ENCODE data around the gene NARF. TPM values are rescaled to one million over a fixed set of nuclear protein-coding genes. Genes with fewer than 3 reads are reported as not detected.

NARF gene
- total RNA-seq, 4 donors from 2014 or later, result 44.1 to 133 (median 61.1) TPM

DNA sequence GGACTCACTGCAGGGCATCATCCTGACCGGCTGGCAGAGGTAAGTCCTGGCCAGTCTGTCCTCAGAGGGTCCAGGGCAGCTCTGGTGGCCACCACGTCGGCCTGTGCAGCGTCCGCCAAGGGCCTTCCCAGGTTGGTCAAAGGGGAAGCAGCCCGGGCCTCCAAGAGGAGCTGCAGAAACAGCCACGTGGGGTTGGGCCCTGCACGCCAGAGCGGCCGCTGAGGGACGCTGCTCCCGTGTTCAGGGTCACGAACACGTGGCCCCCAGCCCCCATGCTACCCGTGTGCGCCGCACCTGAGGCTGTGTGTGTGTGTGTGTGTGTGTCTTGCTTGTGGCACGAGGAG lies 21.2 kb upstream of the NARF start:
- intact Hi-C loops (cut with DNase I; ENCODE audit: low total_unique reads), result no loop called here
- Histone ChIP-seq H3K27me3 (no peaks in the 10 kb centered on the region), H3K27ac (no peak overlapping the region), H3K9me3 (no peaks in the 10 kb centered on the region), H3K4me1 (peaks cover 0 to 3% (median 1%) of the 10 kb centered on the region in 4 donors), H3K36me3 (no peaks in the 10 kb centered on the region), H3K4me3 (no peak overlapping the region)
- no peak for DNase-seq
- in situ Hi-C loops (cut with MboI; ENCODE audit: low pct_ligation_motif_present in 1 of 4, low pct_unique_long_range_greater_than_20kb in 1 of 4, low sequenced_read_pairs in 3 of 4), result no loop called here
- WGBS, 2 donors (ENCODE audit: low coverage in 1 of 2), result 98% methylated on average over 12 of the region's 18 CpGs; no CpG with 5 or more reads in 1 of the 2 donors
- TF ChIP-seq EP300 (IDR thresholded peaks at IDR 0.05; ENCODE audit: low read depth) (no peak), POLR2AphosphoS5 (IDR thresholded peaks at IDR 0.05) (no peak)
- TF ChIP-seq, protein P1, sequence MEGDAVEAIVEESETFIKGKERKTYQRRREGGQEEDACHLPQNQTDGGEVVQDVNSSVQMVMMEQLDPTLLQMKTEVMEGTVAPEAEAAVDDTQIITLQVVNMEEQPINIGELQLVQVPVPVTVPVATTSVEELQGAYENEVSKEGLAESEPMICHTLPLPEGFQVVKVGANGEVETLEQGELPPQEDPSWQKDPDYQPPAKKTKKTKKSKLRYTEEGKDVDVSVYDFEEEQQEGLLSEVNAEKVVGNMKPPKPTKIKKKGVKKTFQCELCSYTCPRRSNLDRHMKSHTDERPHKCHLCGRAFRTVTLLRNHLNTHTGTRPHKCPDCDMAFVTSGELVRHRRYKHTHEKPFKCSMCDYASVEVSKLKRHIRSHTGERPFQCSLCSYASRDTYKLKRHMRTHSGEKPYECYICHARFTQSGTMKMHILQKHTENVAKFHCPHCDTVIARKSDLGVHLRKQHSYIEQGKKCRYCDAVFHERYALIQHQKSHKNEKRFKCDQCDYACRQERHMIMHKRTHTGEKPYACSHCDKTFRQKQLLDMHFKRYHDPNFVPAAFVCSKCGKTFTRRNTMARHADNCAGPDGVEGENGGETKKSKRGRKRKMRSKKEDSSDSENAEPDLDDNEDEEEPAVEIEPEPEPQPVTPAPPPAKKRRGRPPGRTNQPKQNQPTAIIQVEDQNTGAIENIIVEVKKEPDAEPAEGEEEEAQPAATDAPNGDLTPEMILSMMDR (IDR thresholded peaks at IDR 0.05), result no peak

DNA sequence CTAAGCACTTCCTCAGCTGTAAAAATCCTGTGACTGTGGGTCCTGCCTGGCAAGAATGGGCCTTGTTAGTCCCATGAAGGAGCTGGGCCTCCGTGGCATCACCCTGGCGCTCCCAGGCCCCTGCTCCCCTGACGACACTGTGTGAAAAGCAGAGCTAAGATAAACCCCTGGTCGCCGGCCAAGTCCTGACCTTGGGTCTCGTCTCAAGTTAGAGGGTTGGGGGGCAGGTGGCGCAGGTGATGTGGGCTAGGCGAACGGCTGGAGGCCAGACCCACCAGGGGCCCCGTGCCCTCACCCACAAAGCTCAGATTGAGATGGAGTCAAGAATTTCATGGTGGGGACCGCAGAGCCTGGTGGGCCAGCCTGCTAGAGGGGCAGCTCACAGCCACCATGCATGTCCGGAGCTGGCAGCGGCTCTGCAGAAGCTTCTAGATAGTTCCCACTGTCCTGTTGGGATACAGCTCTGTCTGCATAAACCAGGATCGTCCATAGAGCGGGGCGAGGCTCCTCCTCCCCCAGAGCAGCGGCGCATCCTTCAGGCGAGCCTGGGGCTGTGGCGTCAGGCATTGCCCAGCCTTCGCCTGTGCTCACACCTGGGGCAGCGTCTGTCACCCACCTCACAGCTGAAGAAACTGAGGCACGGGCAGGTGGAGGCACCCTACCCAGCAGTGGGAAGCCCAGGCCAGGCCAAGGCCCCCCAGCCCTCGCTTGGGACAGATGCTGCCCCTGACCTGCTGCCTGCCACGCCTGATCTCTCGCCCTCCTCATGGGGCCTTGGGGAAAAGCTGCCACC lies 19.9 kb upstream of the NARF start:
- H3K4me1 ChIP-seq, result peaks cover 0 to 3% (median 1%) of the 10 kb centered on the region in 4 donors
- no peaks in the 10 kb centered on the region for H3K36me3 ChIP-seq
- TF ChIP-seq, protein P1 (IDR thresholded peaks at IDR 0.05), result no peak
- TF ChIP-seq EP300 (IDR thresholded peaks at IDR 0.05; ENCODE audit: low read depth), result no peak
- TF ChIP-seq POLR2AphosphoS5 (IDR thresholded peaks at IDR 0.05), result no peak
- TF ChIP-seq POLR2A (IDR thresholded peaks at IDR 0.05), result no peak
- no peaks in the 10 kb centered on the region for H3K27me3 ChIP-seq
- in situ Hi-C loops (cut with MboI; ENCODE audit: low pct_ligation_motif_present in 1 of 4, low pct_unique_long_range_greater_than_20kb in 1 of 4, low sequenced_read_pairs in 3 of 4), result no loop called here
- no peak for DNase-seq
- H3K27ac ChIP-seq, result no peak overlapping the region
- intact Hi-C loops (cut with DNase I; ENCODE audit: low total_unique reads), result no loop called here
- H3K4me3 ChIP-seq, result no peak overlapping the region
- no peaks in the 10 kb centered on the region for H3K9me3 ChIP-seq
- 88% methylated on average over 25 of the region's 26 CpGs; no CpG with 5 or more reads in 1 of the 2 donors for WGBS, 2 donors (ENCODE audit: low coverage in 1 of 2)

DNA sequence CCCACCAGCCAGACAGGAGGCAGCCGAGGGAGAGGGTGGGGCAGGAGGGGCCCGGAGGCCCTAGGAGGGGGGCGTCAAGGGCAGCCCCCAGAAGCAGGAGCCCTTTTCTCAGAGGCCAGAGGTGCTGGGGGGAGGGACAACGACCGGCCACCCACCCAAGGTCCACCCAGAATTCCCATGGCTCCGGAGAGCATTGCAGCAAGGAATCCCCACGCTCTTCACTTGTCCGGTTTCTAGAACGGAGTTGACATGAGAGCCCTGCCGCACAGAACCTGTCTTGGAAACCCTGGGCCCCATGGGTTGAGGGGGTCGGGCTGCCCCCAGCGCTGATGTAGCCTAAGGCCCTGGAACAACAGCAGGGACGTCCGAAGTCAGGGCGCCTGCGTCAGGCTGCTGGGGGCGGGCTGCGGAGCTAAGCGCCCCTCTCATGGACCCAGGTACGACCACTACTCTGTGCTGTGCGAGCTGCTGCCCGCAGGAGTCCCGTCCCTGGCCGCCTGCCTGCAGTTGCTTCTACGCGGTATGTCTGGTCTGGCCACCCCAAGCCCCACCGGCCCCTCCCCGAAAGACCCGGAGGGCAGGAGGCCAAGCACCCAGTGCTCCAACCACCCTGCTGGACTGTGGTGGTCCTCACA lies 19.2 kb upstream of the NARF start:
- H3K27ac ChIP-seq, result no peak overlapping the region
- no peak for TF ChIP-seq EP300 (IDR thresholded peaks at IDR 0.05; ENCODE audit: low read depth)
- TF ChIP-seq, protein P1 (IDR thresholded peaks at IDR 0.05), result no peak
- TF ChIP-seq POLR2AphosphoS5 (IDR thresholded peaks at IDR 0.05), result no peak
- no peak for TF ChIP-seq POLR2A (IDR thresholded peaks at IDR 0.05)
- intact Hi-C loops (cut with DNase I; ENCODE audit: low total_unique reads) (no loop called here), in situ Hi-C loops (cut with MboI; ENCODE audit: low pct_ligation_motif_present in 1 of 4, low pct_unique_long_range_greater_than_20kb in 1 of 4, low sequenced_read_pairs in 3 of 4) (no loop called here)
- no peak overlapping the region for H3K4me3 ChIP-seq
- peaks cover 0 to 3% (median 1%) of the 10 kb centered on the region in 4 donors for H3K4me1 ChIP-seq
- 86% methylated on average over 27 of the region's 29 CpGs; no CpG with 5 or more reads in 1 of the 2 donors for WGBS, 2 donors (ENCODE audit: low coverage in 1 of 2)
- DNase-seq, result no peak
- no peaks in the 10 kb centered on the region for H3K9me3 ChIP-seq
- H3K36me3 ChIP-seq, result no peaks in the 10 kb centered on the region
- H3K27me3 ChIP-seq, result no peaks in the 10 kb centered on the region

DNA sequence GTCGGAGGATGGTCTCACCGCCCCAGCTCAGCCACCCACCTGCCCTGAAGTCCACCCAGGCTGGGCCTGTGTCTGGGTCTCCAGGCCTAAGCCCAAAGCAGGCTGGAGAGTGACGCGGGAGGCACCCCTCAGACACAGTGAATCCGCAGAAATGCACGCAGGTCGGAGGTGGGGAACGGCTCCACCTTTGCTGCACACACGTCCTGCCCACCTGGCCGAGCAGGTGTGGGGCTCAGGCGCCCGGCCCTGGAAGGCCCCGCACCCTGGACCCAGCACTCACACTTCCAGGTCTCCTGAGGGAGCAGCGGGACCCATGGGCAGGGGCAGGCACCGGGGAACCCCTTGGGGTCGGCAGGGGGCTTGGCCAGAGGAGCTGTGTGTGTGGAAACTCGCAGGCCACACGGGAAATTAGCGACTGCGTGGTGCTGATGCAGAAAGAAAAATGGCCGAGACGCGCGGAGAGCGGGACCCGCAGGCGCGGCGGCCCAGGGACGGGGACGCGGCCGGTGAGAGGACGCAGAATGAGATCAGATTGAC lies 18.6 kb upstream of the NARF start:
- no peaks in the 10 kb centered on the region for H3K27me3 ChIP-seq
- peaks cover 0 to 3% (median 1%) of the 10 kb centered on the region in 4 donors for H3K4me1 ChIP-seq
- in situ Hi-C loops (cut with MboI; ENCODE audit: low pct_ligation_motif_present in 1 of 4, low pct_unique_long_range_greater_than_20kb in 1 of 4, low sequenced_read_pairs in 3 of 4) (no loop called here), intact Hi-C loops (cut with DNase I; ENCODE audit: low total_unique reads) (no loop called here)
- H3K4me3 ChIP-seq, result no peak overlapping the region
- H3K9me3 ChIP-seq, result no peaks in the 10 kb centered on the region
- H3K27ac ChIP-seq, result peak overlapping the region in 1 of 4 donors; percentile 31
- TF ChIP-seq POLR2AphosphoS5 (IDR thresholded peaks at IDR 0.05), result no peak
- TF ChIP-seq, protein P1 (IDR thresholded peaks at IDR 0.05), result no peak
- TF ChIP-seq EP300 (IDR thresholded peaks at IDR 0.05; ENCODE audit: low read depth), result no peak
- no peak for TF ChIP-seq POLR2A (IDR thresholded peaks at IDR 0.05)
- no peak for DNase-seq
- H3K36me3 ChIP-seq, result no peaks in the 10 kb centered on the region
- 96% methylated on average over 34 of the region's 34 CpGs; no CpG with 5 or more reads in 1 of the 2 donors for WGBS, 2 donors (ENCODE audit: low coverage in 1 of 2)

Data from transverse colon (tissue), 4 donors.